Effector memory CD4-positive, alpha-beta T cell (primary cell): Measurements from ENCODE around the gene ITGA11.

Experiments
- DNase-seq, 3 donors: peaks; one replicate each; pipeline ENCODE4 v3.0.0-alpha.2; 2020
- H3K27ac ChIP-seq: 2 replicates; pipeline ENCODE4 v1.7.0; 2013; ENCODE audit warnings: mild to moderate bottlenecking, low read length, moderate library complexity; ENCODE audit not compliant: insufficient read depth, poor library complexity, severe bottlenecking
- H3K27me3 ChIP-seq: replicated peaks from 2 replicates; pipeline ENCODE4 v1.7.0; 2013; ENCODE audit warnings: mild to moderate bottlenecking, low read length; ENCODE audit not compliant: insufficient read depth, control insufficient read depth, poor library complexity, severe bottlenecking
- H3K36me3 ChIP-seq: 2 replicates; pipeline ENCODE4 v1.7.0; 2013; ENCODE audit warnings: mild to moderate bottlenecking, low read length, moderate library complexity; ENCODE audit not compliant: control insufficient read depth, insufficient read depth
- H3K4me1 ChIP-seq: 2 replicates; pipeline ENCODE4 v1.7.0; 2013; ENCODE audit warnings: low read length, mild to moderate bottlenecking; ENCODE audit not compliant: control insufficient read depth, insufficient read depth, poor library complexity, severe bottlenecking
- H3K4me3 ChIP-seq: 2 replicates; pipeline ENCODE4 v1.7.0; 2013; ENCODE audit warnings: low read length, low read depth, mild to moderate bottlenecking; ENCODE audit not compliant: insufficient read depth, poor library complexity, severe bottlenecking
- H3K9me3 ChIP-seq: 2 replicates; pipeline ENCODE4 v1.7.0; 2013; ENCODE audit warnings: mild to moderate bottlenecking, low read length, moderate library complexity; ENCODE audit not compliant: control insufficient read depth

The ITGA11 gene

DNA sequence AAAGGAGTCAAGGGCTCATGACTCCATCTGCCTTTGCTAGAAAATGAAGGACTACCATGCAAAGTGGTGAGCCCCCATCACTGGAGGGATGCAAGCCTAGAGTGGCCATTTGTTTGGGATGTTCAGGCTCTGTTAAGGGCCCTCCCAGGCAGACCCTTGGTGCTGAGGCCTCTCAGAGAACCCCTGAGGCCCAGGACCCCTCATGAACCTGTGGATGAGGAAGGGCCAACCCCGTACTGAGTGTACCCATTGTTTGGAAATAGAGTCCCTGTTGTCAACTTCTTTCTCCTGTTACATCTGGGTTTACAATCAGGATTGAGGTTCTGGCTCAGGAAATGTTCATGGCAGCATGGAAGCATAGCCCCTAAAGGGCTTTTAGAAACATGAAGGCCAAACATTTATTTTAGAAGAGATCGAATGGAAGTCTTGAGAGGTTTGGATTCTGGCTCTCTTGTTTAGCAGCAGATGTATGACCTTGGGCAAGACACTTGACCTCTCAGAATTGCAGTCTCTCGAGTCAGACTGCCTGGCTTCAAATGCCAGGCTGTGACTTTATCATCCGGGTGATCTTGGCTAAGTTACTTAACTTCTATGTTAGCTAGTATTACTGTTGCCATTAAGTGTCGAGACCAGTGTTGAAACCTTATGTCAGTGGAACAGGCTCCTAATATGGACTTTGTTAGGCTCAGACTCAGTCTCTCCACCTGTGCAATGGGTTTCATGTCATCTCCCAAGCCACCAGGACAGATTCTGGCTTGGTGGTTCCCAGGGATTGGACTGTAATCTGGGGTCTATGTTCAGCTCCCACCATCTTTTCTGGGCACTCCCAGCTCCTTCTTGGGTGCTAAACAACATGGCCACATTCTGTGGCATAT lies 12.4 kb downstream of the ITGA11 start:
- no peak overlapping the region for H3K4me3 ChIP-seq
- no peak overlapping the region for H3K27ac ChIP-seq
- no peaks in the 10 kb centered on the region for H3K36me3 ChIP-seq
- DNase-seq: no peak
- H3K9me3 ChIP-seq: no peaks in the 10 kb centered on the region
- H3K4me1 ChIP-seq: no peaks in the 10 kb centered on the region
- no peaks in the 10 kb centered on the region for H3K27me3 ChIP-seq

DNA sequence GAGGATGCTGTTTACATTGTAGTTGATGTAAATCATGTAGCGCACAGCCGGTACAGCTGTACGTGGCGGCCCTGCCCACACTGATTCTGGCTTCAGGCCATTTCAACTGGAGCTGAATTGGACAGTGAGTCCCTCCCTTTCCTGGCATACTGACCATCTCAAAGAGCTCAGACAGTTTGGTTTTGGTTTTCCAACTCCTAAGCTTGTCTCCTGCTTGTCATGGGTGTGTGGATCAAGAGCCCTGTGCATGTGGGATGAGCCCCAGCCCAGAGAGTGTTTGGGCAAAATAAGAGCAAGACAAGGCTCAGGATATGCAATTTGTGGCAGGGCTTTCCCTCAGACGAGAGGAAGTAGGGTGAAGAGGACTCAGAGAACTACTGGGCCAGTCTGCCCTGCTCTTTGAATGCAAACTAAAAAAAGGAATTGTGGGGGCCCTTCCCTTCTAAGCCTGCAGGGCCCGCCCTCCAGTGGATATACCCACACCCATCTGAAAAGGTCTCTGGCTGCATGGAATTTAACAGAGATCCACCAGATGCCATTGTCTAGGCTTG lies 13.3 kb downstream of the ITGA11 start:
- H3K27me3 ChIP-seq: no peaks in the 10 kb centered on the region
- no peak for DNase-seq
- no peaks in the 10 kb centered on the region for H3K4me1 ChIP-seq
- H3K9me3 ChIP-seq: no peaks in the 10 kb centered on the region
- no peaks in the 10 kb centered on the region for H3K36me3 ChIP-seq
- H3K27ac ChIP-seq: no peak overlapping the region
- no peak overlapping the region for H3K4me3 ChIP-seq

DNA sequence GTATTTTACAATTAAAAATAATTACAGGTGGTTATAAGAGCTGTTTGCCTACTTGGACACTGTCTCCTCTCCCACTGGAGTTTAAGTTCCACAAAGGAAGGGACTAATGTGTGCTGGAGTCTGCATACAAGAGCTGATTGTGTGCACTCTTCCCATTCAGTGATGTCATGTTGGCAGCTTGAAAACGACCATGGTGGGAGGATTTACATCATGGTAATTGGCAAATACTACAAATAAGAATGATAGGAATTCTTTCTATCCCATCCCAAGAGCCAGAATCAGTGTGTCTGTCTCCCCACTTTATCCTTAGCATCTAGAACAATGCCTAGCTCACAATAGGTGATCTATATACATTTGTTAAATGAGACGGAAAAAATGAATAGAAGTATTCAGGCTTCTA lies 14.1 kb downstream of the ITGA11 start:
- Histone ChIP-seq H3K27ac (no peak overlapping the region), H3K4me1 (no peaks in the 10 kb centered on the region), H3K9me3 (no peaks in the 10 kb centered on the region), H3K4me3 (no peak overlapping the region), H3K36me3 (no peaks in the 10 kb centered on the region), H3K27me3 (no peaks in the 10 kb centered on the region)
- no peak for DNase-seq

DNA sequence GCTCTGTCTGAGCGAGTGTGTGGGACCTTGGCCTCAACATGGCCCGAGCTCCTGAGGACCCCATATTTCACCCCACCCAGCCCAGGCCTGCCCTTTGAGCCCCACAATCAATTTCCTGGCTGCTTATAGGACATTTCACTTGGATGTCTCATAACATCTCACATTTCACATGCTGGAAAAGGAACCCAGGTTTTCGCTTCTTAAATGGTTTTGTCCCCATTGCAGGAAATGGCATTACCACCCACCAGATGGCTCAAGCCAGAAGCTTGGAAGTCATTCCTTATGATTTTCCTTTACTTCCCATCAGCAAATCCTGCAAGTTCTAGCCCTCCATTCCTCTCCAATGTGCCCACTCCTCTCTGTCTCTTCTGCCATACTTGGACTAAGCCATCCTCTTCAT lies 14.9 kb downstream of the ITGA11 start:
- Histone ChIP-seq H3K27me3 (no peaks in the 10 kb centered on the region), H3K36me3 (no peaks in the 10 kb centered on the region), H3K9me3 (no peaks in the 10 kb centered on the region), H3K4me3 (no peak overlapping the region), H3K4me1 (no peaks in the 10 kb centered on the region), H3K27ac (no peak overlapping the region)
- no peak for DNase-seq

DNA sequence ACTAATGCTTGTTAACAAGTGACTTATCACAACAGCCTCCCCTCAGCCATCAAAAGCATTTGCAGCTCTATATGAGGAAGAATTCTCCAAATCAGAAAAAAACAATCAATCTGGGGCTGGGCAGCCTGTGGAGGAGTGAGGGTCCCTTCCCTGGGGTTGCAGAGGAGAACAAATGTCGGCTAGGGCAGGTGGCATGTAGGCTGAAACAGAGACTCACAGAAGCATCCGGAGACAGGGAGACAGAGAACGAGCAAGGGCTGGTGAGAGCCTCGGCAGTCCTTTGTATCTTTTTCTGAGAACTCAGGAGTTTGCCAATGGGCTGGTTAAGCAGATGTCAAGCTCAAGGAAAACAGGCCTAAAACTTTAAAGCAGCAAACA lies 15.8 kb downstream of the ITGA11 start:
- H3K36me3 ChIP-seq: no peaks in the 10 kb centered on the region
- no peaks in the 10 kb centered on the region for H3K27me3 ChIP-seq
- no peak overlapping the region for H3K4me3 ChIP-seq
- no peak overlapping the region for H3K27ac ChIP-seq
- no peaks in the 10 kb centered on the region for H3K4me1 ChIP-seq
- no peak for DNase-seq
- H3K9me3 ChIP-seq: no peaks in the 10 kb centered on the region

DNA sequence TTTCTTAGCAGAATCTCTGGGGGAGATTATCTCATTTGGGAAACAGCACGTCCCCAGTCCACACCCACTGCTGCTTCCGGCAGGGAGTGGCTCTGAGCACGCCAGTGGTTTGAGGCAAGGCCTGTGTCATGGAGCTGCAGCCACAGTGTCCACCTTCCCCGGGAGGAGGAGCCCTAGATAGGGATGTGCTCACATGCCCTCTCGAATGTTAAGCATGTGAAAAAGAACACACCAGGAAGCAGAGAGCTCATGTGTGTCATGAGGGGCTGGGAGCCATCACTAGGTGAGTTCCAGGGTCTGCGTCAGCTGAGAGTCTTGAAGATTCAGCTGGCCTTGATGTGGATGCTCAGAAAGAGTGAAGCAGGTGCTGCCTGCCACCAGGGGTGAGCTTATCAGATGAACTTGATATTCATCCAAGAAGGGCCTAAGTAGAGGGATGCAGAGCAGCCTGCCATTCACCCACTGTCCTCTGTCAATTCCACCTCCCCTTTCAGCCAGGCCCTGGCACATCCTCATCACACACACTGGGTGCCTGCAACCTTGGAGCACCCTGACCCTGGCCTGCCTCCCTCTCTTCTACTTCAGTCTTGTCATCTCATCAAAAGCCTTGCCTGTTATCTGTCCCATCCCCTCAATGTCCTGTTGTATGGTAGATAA lies 16.3 kb downstream of the ITGA11 start:
- H3K4me1 ChIP-seq: no peaks in the 10 kb centered on the region
- H3K27me3 ChIP-seq: no peaks in the 10 kb centered on the region
- no peaks in the 10 kb centered on the region for H3K9me3 ChIP-seq
- no peak overlapping the region for H3K4me3 ChIP-seq
- H3K27ac ChIP-seq: no peak overlapping the region
- H3K36me3 ChIP-seq: no peaks in the 10 kb centered on the region
- no peak for DNase-seq

DNA sequence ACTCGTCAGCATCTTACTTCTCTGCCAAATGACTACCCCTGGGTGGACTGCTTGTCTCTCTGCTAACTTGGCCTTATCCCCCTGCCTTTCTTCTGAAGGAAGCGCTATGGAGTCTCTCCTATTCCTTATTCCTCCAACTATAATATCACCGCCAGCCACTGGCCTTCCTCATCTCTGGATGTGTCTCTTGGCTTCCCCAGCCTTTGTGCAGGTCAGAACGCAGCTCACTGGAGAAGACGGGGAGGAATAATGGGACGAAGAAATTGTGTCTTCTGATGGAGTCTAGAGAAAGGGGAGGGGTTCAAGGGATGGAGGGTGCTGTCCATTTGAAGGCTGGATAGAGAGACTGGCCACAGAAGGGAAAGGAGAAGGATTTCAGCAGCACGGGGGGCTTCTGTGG lies 16.9 kb downstream of the ITGA11 start:
- Histone ChIP-seq H3K27me3 (no peaks in the 10 kb centered on the region), H3K36me3 (no peaks in the 10 kb centered on the region), H3K9me3 (no peaks in the 10 kb centered on the region), H3K4me1 (no peaks in the 10 kb centered on the region), H3K27ac (no peak overlapping the region), H3K4me3 (no peak overlapping the region)
- no peak for DNase-seq

DNA sequence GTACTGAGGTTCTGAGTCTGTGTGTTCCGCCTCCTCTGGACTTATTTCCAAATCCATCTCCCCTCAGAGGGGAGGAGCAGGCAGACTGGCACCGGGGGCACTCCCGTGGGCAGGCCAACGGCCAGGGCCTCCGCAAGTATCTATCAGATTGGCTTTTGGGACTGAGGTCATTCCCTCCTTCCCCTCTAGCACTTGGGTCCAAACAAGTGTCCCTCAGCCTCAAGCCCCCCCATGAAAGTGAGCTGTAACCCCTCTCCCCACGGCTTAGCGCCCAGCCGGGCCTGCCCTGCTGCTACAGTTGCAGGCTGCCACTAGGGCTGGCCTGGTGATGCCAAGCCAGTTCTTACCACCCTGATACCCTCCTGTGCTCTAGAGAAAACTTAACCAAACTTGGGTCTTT lies 17.4 kb downstream of the ITGA11 start:
- H3K27me3 ChIP-seq: no peaks in the 10 kb centered on the region
- H3K4me3 ChIP-seq: no peak overlapping the region
- no peaks in the 10 kb centered on the region for H3K4me1 ChIP-seq
- no peak overlapping the region for H3K27ac ChIP-seq
- no peaks in the 10 kb centered on the region for H3K36me3 ChIP-seq
- H3K9me3 ChIP-seq: no peaks in the 10 kb centered on the region
- DNase-seq: no peak

DNA sequence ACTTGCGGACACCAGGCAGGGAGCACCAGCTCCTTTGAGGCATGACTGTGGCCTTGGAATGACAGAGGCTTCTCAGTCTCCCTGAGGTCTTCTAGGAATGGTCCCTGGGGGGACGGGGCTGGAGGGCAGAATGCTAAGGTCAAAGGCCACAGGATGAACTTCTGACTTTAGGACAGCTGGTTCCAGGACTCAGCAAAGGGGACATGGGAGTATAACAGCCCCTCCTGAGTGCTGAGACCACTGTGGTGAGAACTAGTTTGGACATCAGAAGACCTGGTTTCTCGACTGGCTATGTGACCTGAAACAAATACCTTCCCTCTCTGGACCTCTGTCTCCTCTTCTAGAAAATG lies 17.8 kb downstream of the ITGA11 start:
- Histone ChIP-seq H3K27me3 (no peaks in the 10 kb centered on the region), H3K4me3 (no peak overlapping the region), H3K27ac (no peak overlapping the region), H3K36me3 (no peaks in the 10 kb centered on the region), H3K9me3 (no peaks in the 10 kb centered on the region), H3K4me1 (no peaks in the 10 kb centered on the region)
- no peak for DNase-seq
